HepG2 (cell line): ENCODE measurements around the gene MXRA8. TPM values are rescaled to one million over a fixed set of nuclear protein-coding genes. Genes with fewer than 3 reads are reported as not detected.

Experiments
- CEBPB ChIP-seq: IDR thresholded peaks from 2 replicates; pipeline ENCODE4 v1.6.1; 2011; ENCODE audit warnings: low read depth, low read length, improper control_type of control experiment, borderline replicate concordance
- CHD4 ChIP-seq: fragments of 200-600 bp; sonication (generic); IDR thresholded peaks from 2 replicates; pipeline ENCODE4 v1.7.0; 2017; ENCODE audit warnings: mild to moderate bottlenecking, low read length, borderline replicate concordance
- DDIT3 ChIP-seq: sonication (generic); formaldehyde crosslinking; IDR thresholded peaks from 2 replicates; pipeline ENCODE4 v1.4.0; 2020; ENCODE audit warnings: mild to moderate bottlenecking, missing genetic modification reagents
- KDM5B ChIP-seq: sonication (generic); formaldehyde crosslinking; IDR thresholded peaks from 2 replicates; pipeline ENCODE4 v1.4.0; 2020; ENCODE audit warnings: missing genetic modification reagents, mild to moderate bottlenecking, borderline replicate concordance
- PATZ1 ChIP-seq: sonication (generic); formaldehyde crosslinking; IDR thresholded peaks from 2 replicates; pipeline ENCODE4 v1.4.0; 2020; ENCODE audit warnings: missing genetic modification reagents
- POLR2G ChIP-seq: fragments of 200-400 bp; formaldehyde crosslinking; IDR thresholded peaks from 2 replicates; pipeline ENCODE4 v1.6.1; 2018; ENCODE audit warnings: mild to moderate bottlenecking, low read depth, low read length, moderate library complexity
- SAP130 ChIP-seq: IDR thresholded peaks from 2 replicates; pipeline ENCODE4 v1.6.1; 2016; ENCODE audit warnings: low read depth
- SKIL ChIP-seq: sonication (generic); formaldehyde crosslinking; IDR thresholded peaks from 2 replicates; pipeline ENCODE4 v1.8.0; 2022; ENCODE audit warnings: missing genetic modification reagents, mild to moderate bottlenecking, moderate library complexity, borderline replicate concordance
- TAF1 ChIP-seq: sonication (generic); formaldehyde crosslinking; IDR thresholded peaks from 2 replicates; pipeline ENCODE4 v1.4.0; 2020; ENCODE audit warnings: missing genetic modification reagents
- TOPORS ChIP-seq: sonication (generic); formaldehyde crosslinking; IDR thresholded peaks from 2 replicates; pipeline ENCODE4 v1.8.0; 2023; ENCODE audit warnings: mild to moderate bottlenecking, missing genetic modification reagents
- TSC22D2 ChIP-seq: sonication (generic); formaldehyde crosslinking; IDR thresholded peaks from 2 replicates; pipeline ENCODE4 v1.5.1; 2020; ENCODE audit warnings: missing genetic modification reagents, mild to moderate bottlenecking, borderline replicate concordance
- ZFP37 ChIP-seq: sonication (generic); formaldehyde crosslinking; IDR thresholded peaks from 2 replicates; pipeline ENCODE4 v1.4.0; 2020; ENCODE audit warnings: missing genetic modification reagents, borderline replicate concordance
- ZFP90 ChIP-seq: sonication (generic); formaldehyde crosslinking; IDR thresholded peaks from 2 replicates; pipeline ENCODE4 v1.8.0; 2022; ENCODE audit warnings: missing genetic modification reagents, mild to moderate bottlenecking, inconsistent platforms, borderline replicate concordance
- ZGPAT ChIP-seq: IDR thresholded peaks from 2 replicates; pipeline ENCODE4 v1.6.1; 2016; ENCODE audit warnings: mild to moderate bottlenecking
- ZMYM3 ChIP-seq: sonication (generic); formaldehyde crosslinking; IDR thresholded peaks from 2 replicates; pipeline ENCODE4 v1.5.1; 2020; ENCODE audit warnings: mild to moderate bottlenecking, missing genetic modification reagents
- ZMYM4 ChIP-seq: sonication (generic); formaldehyde crosslinking; IDR thresholded peaks from 2 replicates; pipeline ENCODE4 v1.8.1; 2023; ENCODE audit warnings: mild to moderate bottlenecking, missing genetic modification reagents
- ZNF20 ChIP-seq: sonication (generic); formaldehyde crosslinking; IDR thresholded peaks from 2 replicates; pipeline ENCODE4 v1.4.0; 2020; ENCODE audit warnings: mild to moderate bottlenecking, moderate library complexity, missing genetic modification reagents
- ZNF335 ChIP-seq: sonication (generic); formaldehyde crosslinking; IDR thresholded peaks from 2 replicates; pipeline ENCODE4 v1.4.0; 2020; ENCODE audit warnings: missing genetic modification reagents
- ZNF362 ChIP-seq: sonication (generic); formaldehyde crosslinking; IDR thresholded peaks from 2 replicates; pipeline ENCODE4 v1.4.0; 2020; ENCODE audit warnings: missing genetic modification reagents, mild to moderate bottlenecking, borderline replicate concordance
- ZNF430 ChIP-seq: sonication (generic); formaldehyde crosslinking; IDR thresholded peaks from 2 replicates; pipeline ENCODE4 v1.9.0; 2021; ENCODE audit warnings: mild to moderate bottlenecking, missing genetic modification reagents
- ZNF777 ChIP-seq: sonication (generic); formaldehyde crosslinking; IDR thresholded peaks from 2 replicates; pipeline ENCODE4 v1.4.0; 2020; ENCODE audit warnings: missing genetic modification reagents
- ZNF878 ChIP-seq: sonication (generic); formaldehyde crosslinking; IDR thresholded peaks from 2 replicates; pipeline ENCODE4 v1.8.1; 2023; ENCODE audit warnings: mild to moderate bottlenecking, missing genetic modification reagents, moderate library complexity
- polyA plus RNA-seq, 8 experiments: library from polyadenylated mRNA; depleted of rRNA in 3 of 8; stranded (reverse) in 7 of 8; unstranded in 1 of 8; fragments of >200 nt; fragmentation: Illumina TruSeq in 4 of 8; extraction: Trizol in 4 of 8; gene quantifications; 2 replicates each; pipeline versions ENCODE4 v1.2.1 to v1.2.3, GENCODE V29; 2011 to 2016; ENCODE audit warnings: low read depth in 4 of 8, missing spikeins in 1 of 8, mixed read lengths in 1 of 8; ENCODE audit not compliant: insufficient read depth in 1 of 8
- total RNA-seq, 5 experiments: library from RNA; depleted of rRNA; stranded (reverse); fragments of >200 nt; fragmentation: Illumina TruSeq; extraction: Trizol; gene quantifications; 2 replicates each; pipeline ENCODE4 v1.2.3, GENCODE V29; 2016; ENCODE audit warnings: low read depth in 1 of 5

Gene MXRA8
- total and polyA plus RNA-seq, 2 of the 13 experiments (the other 11 are each of a cell fraction or from before 2014, with no cell fraction given), result 19.8 to 44.8 TPM

GRCh38 chr1:1331068-1331965 is 27.0 kb downstream of the MXRA8 start, which contains the start of gene TAS1R3 (continued):
- TF ChIP-seq ZNF20 (no peak), CHD4 (no peak), SKIL (CRISPR knock-in tag) (no peak), TAF1 (CRISPR knock-in tag) (0 out of 2 replicates have a peak, but pooled peaks have one; percentile 0), POLR2G (0 out of 2 replicates have a peak, but pooled peaks have one; percentile 20), KDM5B (peak; percentile 43; the same call in 1 of the 2 replicates), ZGPAT (CRISPR knock-in tag) (no peak), ZMYM4 (CRISPR knock-in tag) (0 out of 2 replicates have a peak, but pooled peaks have one; percentile 32), DDIT3 (CRISPR knock-in tag) (no peak), ZNF335 (CRISPR knock-in tag) (peak; percentile 61; the same call in 1 of the 2 replicates), TOPORS (CRISPR knock-in tag) (no peak), ZFP37 (no peak), ZFP90 (CRISPR knock-in tag) (no peak), TSC22D2 (CRISPR knock-in tag) (no peak), SAP130 (CRISPR knock-in tag) (peak; percentile 21; the same call in 1 of the 2 replicates), ZNF878 (no peak), ZNF362 (no peak), CEBPB (no peak), ZNF430 (CRISPR knock-in tag) (no peak), PATZ1 (CRISPR knock-in tag) (0 out of 2 replicates have a peak, but pooled peaks have one; percentile 18), ZMYM3 (no peak), ZNF777 (CRISPR knock-in tag) (no peak)
